ENCODE measurements around the gene FIBP.

GRCh38 chr11:65882120-65883057, 5.9 kb downstream of the FIBP start:
- TF ChIP-seq CTCF (IDR thresholded peaks at IDR 0.05) (no peak), POLR2A (IDR thresholded peaks at IDR 0.05) (no peak)
